Loucy (cell line): ENCODE measurements around the gene ZNF394.

Source experiments
- EZH2phosphoT487 ChIP-seq: fragments of 200-600 bp; IDR thresholded peaks from 2 replicates; pipeline ENCODE4 v1.6.1; 2018; ENCODE audit warnings: antibody characterized with exemption, mild to moderate bottlenecking, moderate library complexity, borderline replicate concordance
- TF ChIP-seq, protein P1 (sequence below): fragments of 200-600 bp; sonication (generic); conservative IDR thresholded peaks from 2 replicates; pipeline ENCODE4 v1.5.1; 2014; ENCODE audit warnings: mild to moderate bottlenecking, antibody characterized with exemption, low read length

DNA sequence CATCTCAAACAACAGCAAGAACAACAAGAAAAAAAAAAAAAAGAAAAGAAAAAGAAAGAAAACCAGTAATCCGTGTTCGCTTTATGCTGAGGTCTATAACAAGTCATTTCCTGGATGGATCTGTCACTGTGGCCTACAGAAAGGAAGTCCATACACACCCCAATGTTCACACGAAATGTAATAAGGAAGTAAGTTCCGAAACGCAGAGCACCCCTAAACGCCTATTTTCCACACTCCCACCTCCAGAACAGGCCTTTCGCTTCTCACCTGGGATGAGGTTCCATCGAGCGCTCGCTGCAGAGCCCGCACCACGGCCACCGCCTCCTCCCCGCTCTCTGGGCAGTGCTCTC, 735 bp downstream of the ZNF394 start:
- TF ChIP-seq, protein P1, sequence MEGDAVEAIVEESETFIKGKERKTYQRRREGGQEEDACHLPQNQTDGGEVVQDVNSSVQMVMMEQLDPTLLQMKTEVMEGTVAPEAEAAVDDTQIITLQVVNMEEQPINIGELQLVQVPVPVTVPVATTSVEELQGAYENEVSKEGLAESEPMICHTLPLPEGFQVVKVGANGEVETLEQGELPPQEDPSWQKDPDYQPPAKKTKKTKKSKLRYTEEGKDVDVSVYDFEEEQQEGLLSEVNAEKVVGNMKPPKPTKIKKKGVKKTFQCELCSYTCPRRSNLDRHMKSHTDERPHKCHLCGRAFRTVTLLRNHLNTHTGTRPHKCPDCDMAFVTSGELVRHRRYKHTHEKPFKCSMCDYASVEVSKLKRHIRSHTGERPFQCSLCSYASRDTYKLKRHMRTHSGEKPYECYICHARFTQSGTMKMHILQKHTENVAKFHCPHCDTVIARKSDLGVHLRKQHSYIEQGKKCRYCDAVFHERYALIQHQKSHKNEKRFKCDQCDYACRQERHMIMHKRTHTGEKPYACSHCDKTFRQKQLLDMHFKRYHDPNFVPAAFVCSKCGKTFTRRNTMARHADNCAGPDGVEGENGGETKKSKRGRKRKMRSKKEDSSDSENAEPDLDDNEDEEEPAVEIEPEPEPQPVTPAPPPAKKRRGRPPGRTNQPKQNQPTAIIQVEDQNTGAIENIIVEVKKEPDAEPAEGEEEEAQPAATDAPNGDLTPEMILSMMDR, result no peak
- no peak for TF ChIP-seq EZH2phosphoT487
